ENCODE measurements around the gene SPACA1.

Gene SPACA1

GRCh38 chr6:88105741-88106340 lies 58.2 kb downstream of the SPACA1 start:
- DNase-seq (ENCODE audit: low read depth): no peak

GRCh38 chr6:88107241-88107640 lies 59.6 kb downstream of the SPACA1 start:
- no peak for DNase-seq (ENCODE audit: low read depth)

- no peak for DNase-seq (ENCODE audit: low read depth)
Observed at GRCh38 chr6:88111991-88112390, 64.3 kb downstream of the SPACA1 start.

- DNase-seq (ENCODE audit: low read depth): no peak
Observed at GRCh38 chr6:88114838-88115237, 67.2 kb downstream of the SPACA1 start.

- no peak for DNase-seq (ENCODE audit: low read depth)
Observed at GRCh38 chr6:88115307-88115706, 67.7 kb downstream of the SPACA1 start.

GRCh38 chr6:88116276-88116675 lies 68.6 kb downstream of the SPACA1 start:
- DNase-seq (ENCODE audit: low read depth): no peak

All from stromal cell of bone marrow (primary cell).